Mononuclear cell (primary cell): ENCODE data around the gene CNBP. TPM values are rescaled to one million over a fixed set of nuclear protein-coding genes. Genes with fewer than 3 reads are reported as not detected.
"Not testable (repeated sequence)": the region's sequence is repeated elsewhere in the genome, so short reads cannot be mapped to it uniquely, and the experiment has no call there.

Experiments used
- H3K27me3 ChIP-seq: 2 replicates; pipeline ENCODE4 v1.6.0; 2011; ENCODE audit warnings: low read length, control low read depth; ENCODE audit not compliant: insufficient read depth
- H3K4me1 ChIP-seq: 2 replicates; pipeline ENCODE4 v1.5.1; 2011; ENCODE audit warnings: mild to moderate bottlenecking, low read length, control low read depth; ENCODE audit not compliant: insufficient read depth
- H3K4me3 ChIP-seq: 2 replicates; pipeline ENCODE4 v1.5.1; 2011; ENCODE audit warnings: mild to moderate bottlenecking, low read length, moderate library complexity
- H3K9me3 ChIP-seq: 2 replicates; pipeline ENCODE4 v1.5.1; 2011; ENCODE audit warnings: low read depth, mild to moderate bottlenecking, control low read depth, low read length
- total RNA-seq: library from RNA; depleted of rRNA; stranded (reverse); fragments of >200 nt; gene quantifications from one replicate; pipeline ENCODE4 v1.2.3, GENCODE V29; 2012

The CNBP gene
- 353 TPM for total RNA-seq

DNA sequence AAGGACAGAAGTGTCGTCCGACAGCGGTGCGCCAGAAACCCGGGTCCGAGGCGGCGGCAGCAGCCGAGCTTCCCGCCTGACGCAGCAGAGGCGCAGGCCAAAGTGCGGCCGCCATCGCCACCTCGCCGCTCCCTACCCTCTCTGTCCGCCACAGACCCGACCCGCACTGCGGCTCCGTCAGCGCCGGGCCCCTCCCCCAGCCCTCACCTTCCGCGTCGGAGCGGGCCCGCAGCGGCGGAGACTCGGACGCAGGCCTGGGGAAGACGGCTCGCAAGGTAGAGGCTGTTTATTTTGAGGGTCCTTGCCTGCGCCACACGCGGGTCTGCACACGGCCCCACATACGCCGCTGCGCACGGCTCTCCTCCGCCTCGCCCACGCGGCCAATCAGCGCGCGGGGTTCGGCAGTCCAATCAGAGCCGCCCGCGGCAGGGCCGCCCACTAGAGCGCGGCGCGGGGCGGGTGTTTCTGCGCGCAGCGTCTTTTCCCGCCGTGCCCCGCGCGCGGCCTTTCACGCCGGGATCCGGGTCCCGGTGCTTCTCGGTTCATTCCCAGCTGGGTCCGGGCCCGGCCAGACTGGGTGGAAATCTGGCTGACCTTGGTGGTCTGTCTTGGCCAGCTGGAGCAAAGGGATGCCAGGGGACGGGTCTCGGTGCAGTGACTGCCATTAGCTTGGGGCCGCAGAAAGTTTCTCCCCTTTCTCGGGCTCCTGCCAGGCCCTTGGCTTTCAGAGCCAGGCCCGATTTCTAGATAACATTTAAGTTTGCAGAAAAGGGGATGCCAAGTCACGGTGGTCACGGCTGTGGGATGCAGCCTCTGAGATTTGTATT is at the start of gene CNBP:
CNBP (minus strand) TSS at position 328 of the 827 bp plus-strand sequence. CDS start 12,139 bp downstream, outside the sequence.
- Histone ChIP-seq H3K4me1 (peaks cover 61% of the 10 kb centered on the region), H3K4me3 (peak within 1 kb of the TSS; percentile 99)

GRCh38 chr3:129231331-129232119 is 47.8 kb upstream of the CNBP start:
- Histone ChIP-seq H3K4me3 (peak overlapping the region; percentile 17), H3K4me1 (peaks cover 88% of the 10 kb centered on the region), H3K27me3 (no peaks in the 10 kb centered on the region), H3K9me3 (no peaks in the 10 kb centered on the region)

More for the DNA sequence above, at the start of gene CNBP:
- Histone ChIP-seq H3K27me3 (no peaks in the 10 kb centered on the region), H3K9me3 (no peaks in the 10 kb centered on the region)

DNA sequence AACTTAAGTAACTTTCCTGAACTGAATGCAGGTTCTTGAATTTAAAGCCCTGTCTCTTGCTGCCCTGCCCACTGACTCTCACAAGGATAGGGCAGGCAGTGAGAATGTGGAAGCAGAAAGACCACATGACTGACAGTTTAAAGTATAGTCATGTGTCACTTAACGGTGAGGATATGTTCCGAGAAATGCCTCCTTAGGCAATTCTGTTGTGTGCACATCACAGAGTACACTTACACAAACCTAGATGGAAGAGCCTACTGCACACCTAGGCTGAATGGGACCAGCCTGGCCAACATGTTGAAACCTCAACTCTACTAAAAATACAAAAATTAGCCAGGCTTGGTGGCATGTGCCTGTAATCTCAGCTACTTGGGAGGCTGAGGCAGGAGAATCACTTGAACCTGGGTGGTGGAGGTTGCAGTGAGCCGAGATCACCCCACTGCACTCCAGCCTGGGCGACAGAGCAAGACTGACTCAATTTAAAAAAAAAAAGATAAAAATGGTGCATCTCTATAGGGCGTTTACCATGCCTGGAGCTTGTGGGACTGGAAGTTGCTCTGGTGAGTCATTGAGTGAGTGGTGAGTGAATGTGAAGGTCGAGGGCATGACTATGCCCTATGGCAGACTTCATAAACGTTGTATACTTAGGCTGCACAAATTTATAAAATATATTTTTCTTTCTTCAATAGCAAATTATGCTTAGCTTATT is 46.8 kb upstream of the CNBP start:
- peak overlapping the region; percentile 25 for H3K4me3 ChIP-seq

GRCh38 chr3:129228891-129229585 is 45.3 kb upstream of the CNBP start:
- Histone ChIP-seq H3K4me1 (peaks cover 92% of the 10 kb centered on the region), H3K4me3 (no peak overlapping the region), H3K9me3 (no peaks in the 10 kb centered on the region), H3K27me3 (no peaks in the 10 kb centered on the region)

More for the DNA sequence above, 46.8 kb upstream of the CNBP start:
- Histone ChIP-seq H3K4me1 (peaks cover 92% of the 10 kb centered on the region), H3K9me3 (no peaks in the 10 kb centered on the region), H3K27me3 (no peaks in the 10 kb centered on the region)

- Histone ChIP-seq H3K9me3 (no peaks in the 10 kb centered on the region), H3K27me3 (no peaks in the 10 kb centered on the region), H3K4me1 (peaks cover 70% of the 10 kb centered on the region), H3K4me3 (no peak overlapping the region)
These were observed 42.7 kb upstream of the CNBP start for GRCh38 chr3:129226374-129226773.

GRCh38 chr3:129224984-129225393 is 41.3 kb upstream of the CNBP start:
- Histone ChIP-seq H3K4me1 (peaks cover 62% of the 10 kb centered on the region), H3K4me3 (no peak overlapping the region), H3K27me3 (no peaks in the 10 kb centered on the region), H3K9me3 (no peaks in the 10 kb centered on the region)

DNA sequence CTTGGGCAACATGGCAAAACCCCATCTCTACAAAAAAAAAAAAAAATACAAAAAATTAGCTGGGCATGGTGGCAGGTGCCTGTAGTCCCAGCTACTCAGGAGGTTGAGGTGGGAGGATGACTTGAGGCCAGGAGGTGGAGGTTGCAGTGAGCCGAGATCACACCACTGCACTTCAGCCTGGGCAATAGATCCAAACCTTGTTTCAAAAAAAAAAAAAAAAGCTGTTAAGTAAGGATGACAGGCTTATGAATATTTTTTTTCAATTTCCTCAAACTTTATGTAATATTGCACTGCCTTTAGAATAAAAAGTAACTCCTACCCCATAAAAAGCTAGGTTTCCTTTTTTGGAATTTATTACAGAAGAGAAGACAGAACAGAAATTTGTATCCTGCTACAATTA is 40.7 kb upstream of the CNBP start:
- H3K9me3 ChIP-seq, H3K4me3 ChIP-seq, H3K27me3 ChIP-seq: not testable (repeated sequence)
- peaks cover 56% of the 10 kb centered on the region for H3K4me1 ChIP-seq

DNA sequence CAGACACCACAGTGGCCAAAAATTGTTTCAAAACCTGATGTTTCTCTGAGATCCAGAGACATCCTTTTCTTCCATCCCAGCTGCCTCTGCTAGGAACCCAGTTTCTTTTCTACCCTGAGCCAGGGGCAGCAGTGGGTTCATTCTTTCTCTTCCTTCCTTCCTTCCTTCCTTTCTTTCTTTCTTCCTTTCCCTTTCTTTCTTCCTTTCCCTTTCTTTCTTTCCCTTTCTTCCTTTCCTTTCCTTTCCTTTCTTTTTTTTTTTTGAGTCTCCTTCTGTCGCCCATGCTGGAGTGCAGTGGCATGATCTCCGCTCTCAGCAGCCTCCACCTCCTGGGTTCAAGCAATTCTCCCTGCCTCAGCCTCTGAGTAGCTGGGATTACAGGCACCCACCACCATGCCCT is 35.0 kb upstream of the CNBP start:
- no peaks in the 10 kb centered on the region for H3K4me1 ChIP-seq
- H3K4me3 ChIP-seq: no peak overlapping the region
- H3K27me3 ChIP-seq: no peaks in the 10 kb centered on the region
- H3K9me3 ChIP-seq: no peaks in the 10 kb centered on the region

DNA sequence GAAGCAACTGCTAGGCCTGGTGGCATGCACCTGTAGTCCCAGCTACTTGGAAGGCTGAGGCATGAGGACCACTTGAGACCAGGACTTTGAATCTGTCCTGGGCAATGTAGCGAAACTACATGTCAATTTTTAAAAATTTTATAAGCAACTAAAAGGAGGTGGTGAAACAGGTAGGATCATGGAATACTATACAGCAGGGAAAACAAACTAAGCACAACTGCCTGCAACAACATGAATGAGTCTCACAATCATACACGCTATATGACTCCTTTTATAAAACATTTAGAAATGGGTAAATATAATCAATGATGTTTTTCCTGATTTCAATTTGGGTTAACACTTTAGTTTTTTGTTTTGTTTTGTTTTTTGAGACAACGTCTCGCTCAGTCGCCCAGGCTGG is 29.5 kb upstream of the CNBP start:
- Histone ChIP-seq H3K27me3 (no peaks in the 10 kb centered on the region), H3K9me3 (no peaks in the 10 kb centered on the region), H3K4me3 (no peak overlapping the region), H3K4me1 (peaks cover 12% of the 10 kb centered on the region)

- H3K4me1 ChIP-seq: peaks cover 12% of the 10 kb centered on the region
- no peaks in the 10 kb centered on the region for H3K9me3 ChIP-seq
- H3K27me3 ChIP-seq: no peaks in the 10 kb centered on the region
- H3K4me3 ChIP-seq: no peak overlapping the region
These were observed 28.1 kb upstream of the CNBP start for GRCh38 chr3:129211772-129212171.

DNA sequence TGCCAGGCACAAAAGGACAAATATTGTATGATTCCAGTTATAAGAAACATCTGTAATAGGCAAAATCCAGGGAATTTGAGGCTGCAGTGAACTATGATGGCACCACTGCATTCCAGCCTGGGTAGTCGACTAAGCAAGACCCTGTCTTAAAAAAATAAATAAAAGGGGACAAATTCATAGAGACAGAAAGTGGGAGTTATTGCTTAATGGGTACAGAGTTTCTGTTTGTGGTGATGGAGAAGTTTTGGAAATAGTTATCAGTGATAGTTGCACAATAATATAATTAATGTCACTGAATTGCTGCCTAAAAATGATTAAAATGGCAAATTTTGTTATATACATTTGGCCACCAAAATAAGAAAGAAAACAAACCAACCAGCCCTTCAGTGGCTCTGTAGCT is 27.6 kb upstream of the CNBP start:
- Histone ChIP-seq H3K9me3 (no peaks in the 10 kb centered on the region), H3K4me1 (peaks cover 12% of the 10 kb centered on the region), H3K27me3 (no peaks in the 10 kb centered on the region), H3K4me3 (no peak overlapping the region)

DNA sequence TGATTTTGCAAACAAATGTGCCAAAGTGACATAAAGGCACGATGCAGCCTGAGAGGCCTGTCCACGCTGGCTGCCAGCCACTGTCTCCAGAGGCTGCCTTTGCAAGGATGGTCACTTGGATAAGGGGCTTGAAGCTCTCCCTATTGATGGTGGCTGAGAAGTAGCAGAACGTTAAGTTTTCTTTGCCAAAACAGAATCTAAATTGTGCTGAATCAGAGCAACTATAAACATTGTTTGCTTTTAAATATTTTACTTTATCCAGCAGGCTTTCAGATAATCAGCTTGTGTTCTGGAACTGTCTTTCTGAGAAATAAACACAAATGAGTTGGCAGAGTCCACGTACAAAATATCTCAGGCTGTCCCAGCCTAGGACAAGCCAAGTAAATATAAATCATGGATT is 23.8 kb upstream of the CNBP start:
- Histone ChIP-seq H3K4me3 (no peak overlapping the region), H3K27me3 (no peaks in the 10 kb centered on the region)

DNA sequence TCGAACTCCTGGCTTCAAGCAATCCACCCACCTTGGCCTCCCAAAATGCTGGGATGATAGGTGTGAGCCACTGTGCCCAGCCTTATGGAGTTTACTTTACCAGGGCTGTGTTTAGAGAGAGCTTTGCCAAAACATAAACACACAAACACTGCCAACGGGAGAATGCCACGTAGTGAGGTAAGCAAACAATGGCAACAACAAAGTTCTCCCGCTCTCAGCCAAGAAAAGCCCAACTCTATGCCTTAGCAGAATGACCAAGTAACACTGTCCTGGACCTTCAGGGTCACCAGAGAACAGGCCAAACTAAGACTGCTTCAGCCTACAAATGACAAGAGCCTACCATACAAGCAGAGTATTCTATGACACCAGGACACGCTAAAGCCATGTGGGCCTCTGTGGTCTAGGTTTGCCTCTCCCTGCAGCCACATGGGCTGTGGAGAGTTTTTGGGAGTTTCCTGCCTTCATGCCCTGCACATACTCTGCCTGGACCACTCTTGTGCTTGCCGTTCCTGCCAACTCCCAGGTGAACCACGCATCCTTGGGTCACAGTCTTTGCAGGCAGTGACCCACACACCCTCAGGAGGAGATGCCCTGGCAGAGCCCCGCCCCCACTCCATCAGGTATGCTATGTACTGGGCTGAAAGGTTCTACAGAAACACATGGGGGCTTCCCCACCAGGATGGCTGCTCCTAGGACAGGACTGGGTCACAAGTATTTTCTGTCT is 21.6 kb upstream of the CNBP start:
- Histone ChIP-seq H3K4me3 (no peak overlapping the region), H3K9me3 (no peaks in the 10 kb centered on the region), H3K4me1 (no peaks in the 10 kb centered on the region)

More for the DNA sequence above, 23.8 kb upstream of the CNBP start:
- H3K9me3 ChIP-seq: no peaks in the 10 kb centered on the region
- H3K4me1 ChIP-seq: peaks cover 12% of the 10 kb centered on the region

DNA sequence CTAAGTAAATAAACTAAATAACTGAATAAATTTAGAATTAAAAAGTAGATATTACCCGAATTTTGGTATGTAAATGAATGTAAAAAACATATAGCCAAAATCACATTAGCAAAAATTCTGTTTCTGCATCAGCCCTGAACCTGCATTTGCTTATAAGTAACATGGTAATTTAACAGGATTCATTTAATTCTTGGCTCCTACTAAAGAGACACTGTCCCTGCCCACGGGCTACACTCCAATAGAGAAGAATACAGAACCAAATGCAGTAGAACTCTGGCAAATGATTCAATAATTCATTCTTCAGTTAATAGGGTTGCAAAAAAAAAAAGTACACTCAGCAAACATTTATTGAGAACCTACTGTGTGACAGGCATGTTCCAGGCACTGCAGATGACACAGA is 20.8 kb upstream of the CNBP start:
- Histone ChIP-seq H3K9me3 (no peaks in the 10 kb centered on the region), H3K27me3 (no peaks in the 10 kb centered on the region), H3K4me1 (no peaks in the 10 kb centered on the region), H3K4me3 (no peak overlapping the region)

More for the DNA sequence above, 21.6 kb upstream of the CNBP start:
- H3K27me3 ChIP-seq: no peaks in the 10 kb centered on the region
